ENCODE data around the gene IER3IP1. TPM values are rescaled to one million over a fixed set of nuclear protein-coding genes. Genes with fewer than 3 reads are reported as not detected.

Gene IER3IP1
- total and polyA plus RNA-seq, 10 donors: 8.4 to 15.1 (median 11.6) TPM

GRCh38 chr18:47110492-47111274 is 65.5 kb downstream of the IER3IP1 start:
- no peak for DNase-seq
- intact Hi-C loops (cut with DNase I; ENCODE audit: low total_unique reads): no loop called here
- no peaks in the 10 kb centered on the region for H3K9me3 ChIP-seq
- WGBS, 5 donors: 86 to 96% (median 95%) methylated on average over 6 of the region's 6 CpGs
- peaks cover 4 to 100% (median 63%) of the 10 kb centered on the region in 6 donors for H3K36me3 ChIP-seq
- no peak overlapping the region for H3K27ac ChIP-seq
- no peaks in the 10 kb centered on the region for H3K4me1 ChIP-seq
- H3K27me3 ChIP-seq (replicated peaks in 1 of 7): no peaks in the 10 kb centered on the region
- no peak for TF ChIP-seq POLR2AphosphoS5 (IDR thresholded peaks at IDR 0.05)
- no peak for TF ChIP-seq POLR2A (IDR thresholded peaks at IDR 0.05)
- TF ChIP-seq CTCF (IDR thresholded peaks at IDR 0.05 in 8 of 11, conservative IDR thresholded peaks at IDR 0.05 in 3 of 11): no peak
- no peak overlapping the region for H3K4me3 ChIP-seq

- Histone ChIP-seq H3K27me3 (replicated peaks in 1 of 7) (no peaks in the 10 kb centered on the region), H3K9me3 (no peaks in the 10 kb centered on the region), H3K27ac (no peak overlapping the region), H3K4me1 (no peaks in the 10 kb centered on the region), H3K4me3 (no peak overlapping the region), H3K36me3 (peaks cover 0 to 100% (median 57%) of the 10 kb centered on the region in 6 donors)
- TF ChIP-seq CTCF (IDR thresholded peaks at IDR 0.05 in 8 of 11, conservative IDR thresholded peaks at IDR 0.05 in 3 of 11) (no peak), POLR2A (IDR thresholded peaks at IDR 0.05) (no peak)
- no peak for DNase-seq
- intact Hi-C loops (cut with DNase I; ENCODE audit: low total_unique reads): loop anchor here (10.0 kb wide), 1 partner anchor 635 kb away; no protein-coding TSS in a partner anchor
- 67 to 100% (median 72%) methylated on average over 1 of the region's 1 CpG for WGBS, 5 donors
Observed at GRCh38 chr18:47109720-47110119, 66.4 kb downstream of the IER3IP1 start.

GRCh38 chr18:47108998-47109405 is 67.2 kb downstream of the IER3IP1 start:
- Histone ChIP-seq H3K27me3 (replicated peaks in 1 of 7) (no peaks in the 10 kb centered on the region), H3K4me3 (no peak overlapping the region), H3K36me3 (peaks cover 0 to 100% (median 54%) of the 10 kb centered on the region in 6 donors), H3K9me3 (no peaks in the 10 kb centered on the region), H3K27ac (no peak overlapping the region), H3K4me1 (no peaks in the 10 kb centered on the region)
- TF ChIP-seq POLR2AphosphoS5 (IDR thresholded peaks at IDR 0.05) (no peak), CTCF (IDR thresholded peaks at IDR 0.05 in 8 of 11, conservative IDR thresholded peaks at IDR 0.05 in 3 of 11) (no peak), POLR2A (IDR thresholded peaks at IDR 0.05) (no peak)
- no peak for DNase-seq
- intact Hi-C loops (cut with DNase I; ENCODE audit: low total_unique reads): loop anchor here (10.0 kb wide), 1 partner anchor 636 kb away; no protein-coding TSS in a partner anchor
- WGBS, 5 donors: 91 to 97% (median 95%) methylated on average over 7 of the region's 7 CpGs

GRCh38 chr18:47108373-47108772 is 67.8 kb downstream of the IER3IP1 start:
- intact Hi-C loops (cut with DNase I; ENCODE audit: low total_unique reads): loop anchor here (10.0 kb wide), 1 partner anchor 636 kb away; no protein-coding TSS in a partner anchor
- H3K4me3 ChIP-seq: no peak overlapping the region
- H3K27ac ChIP-seq: no peak overlapping the region
- no peaks in the 10 kb centered on the region for H3K27me3 ChIP-seq (replicated peaks in 1 of 7)
- TF ChIP-seq POLR2AphosphoS5 (IDR thresholded peaks at IDR 0.05): no peak
- H3K36me3 ChIP-seq: peaks cover 0 to 100% (median 52%) of the 10 kb centered on the region in 6 donors
- DNase-seq: no peak
- no peaks in the 10 kb centered on the region for H3K9me3 ChIP-seq
- 93 to 95% (median 95%) methylated on average over 3 of the region's 3 CpGs for WGBS, 5 donors
- H3K4me1 ChIP-seq: no peaks in the 10 kb centered on the region

Small RNA genes lying within 50 kb of the gene (small RNA-seq; reads per million reads assigned to genes)
- gene AC012254.4: 0 reads per million in 4 donors

Other genes with a start within 250 kb of the IER3IP1 start
- gene ELOA2, start 140.7 kb downstream of the IER3IP1 start, total RNA-seq: not detected
- not detected for gene ELOA2, start 140.7 kb downstream of the IER3IP1 start, polyA plus RNA-seq
- 10 to 100 TPM; 26.6 to 39.6 (median 34.5) TPM for gene HDHD2, start 25.9 kb downstream of the IER3IP1 start, total RNA-seq
- gene HDHD2, start 25.9 kb downstream of the IER3IP1 start, polyA plus RNA-seq: 10 to 100 TPM; 19.7 to 24.1 (median 22.3) TPM
- not detected for gene SKOR2, start 75.3 kb upstream of the IER3IP1 start, total RNA-seq
- gene SKOR2, start 75.3 kb upstream of the IER3IP1 start, polyA plus RNA-seq: not detected

Measured in spleen (tissue), 11 donors.